GM21723 (cell line): Measurements from ENCODE around the gene ACSS1.

ENCODE experiments used
- ATAC-seq: cut with Tn5 transposase; IDR thresholded peaks from one replicate; pipeline ENCODE4 v1.9.1; 2021; ENCODE audit warnings: mild to moderate bottlenecking, moderate library complexity; ENCODE audit not compliant: unreplicated experiment

ACSS1 gene

GRCh38 chr20:25033265-25033923 is 24.5 kb downstream of the ACSS1 start:
- ATAC-seq, result no peak

GRCh38 chr20:25032478-25033264 is 25.3 kb downstream of the ACSS1 start:
- no peak for ATAC-seq

- ATAC-seq, result no peak
Observed at GRCh38 chr20:25032065-25032477, 25.9 kb downstream of the ACSS1 start.

GRCh38 chr20:25031241-25031640 is 26.7 kb downstream of the ACSS1 start:
- no peak for ATAC-seq

- ATAC-seq, result no peak
Observed at GRCh38 chr20:25030649-25031207, 27.2 kb downstream of the ACSS1 start.

GRCh38 chr20:25030007-25030648 is 27.8 kb downstream of the ACSS1 start:
- no peak for ATAC-seq

- ATAC-seq, result no peak
Observed at GRCh38 chr20:25025986-25026605, 31.8 kb downstream of the ACSS1 start.

- ATAC-seq, result no peak
Observed at GRCh38 chr20:25025091-25025861, 32.7 kb downstream of the ACSS1 start.

GRCh38 chr20:25024171-25024570 is 33.8 kb downstream of the ACSS1 start:
- no peak for ATAC-seq

- ATAC-seq, result no peak
Observed at GRCh38 chr20:25023356-25023755, 34.6 kb downstream of the ACSS1 start.

GRCh38 chr20:25022680-25023079 is 35.3 kb downstream of the ACSS1 start:
- no peak for ATAC-seq

GRCh38 chr20:25021336-25021735 is 36.6 kb downstream of the ACSS1 start:
- ATAC-seq, result no peak

- no peak for ATAC-seq
Observed at GRCh38 chr20:25020901-25021301, 37.0 kb downstream of the ACSS1 start.

- no peak for ATAC-seq
Observed at GRCh38 chr20:25020345-25020744, 37.6 kb downstream of the ACSS1 start.

- ATAC-seq, result no peak
Observed at GRCh38 chr20:25019381-25020155, 38.4 kb downstream of the ACSS1 start.

GRCh38 chr20:25018841-25019240 is 39.1 kb downstream of the ACSS1 start:
- ATAC-seq, result no peak

- no peak for ATAC-seq
Observed at GRCh38 chr20:25018425-25018824, 39.5 kb downstream of the ACSS1 start.

- no peak for ATAC-seq
Observed at GRCh38 chr20:25017257-25017803, 40.6 kb downstream of the ACSS1 start.

- ATAC-seq, result no peak
Observed at GRCh38 chr20:25016471-25016870, 41.5 kb downstream of the ACSS1 start.
